SK-N-SH treated with all-trans-retinoic acid at 6 μM for 48 hours (cell line): ENCODE measurements around the gene NPAS3.
A peak's percentile ranks its signal among the peaks of the same experiment; 100 is the strongest.

Source experiments
- ATAC-seq: fragments of 200-7000 bp; cut with Tn5 transposase; 3 replicates; pipeline ENCODE4 v1.9.1; 2020; ENCODE audit warnings: mild to moderate bottlenecking, moderate library complexity
- ARNTL ChIP-seq: fragments of 450-650 bp; formaldehyde crosslinking; IDR thresholded peaks from 2 replicates; pipeline ENCODE4 v1.5.0; 2020; ENCODE audit warnings: low read depth, mild to moderate bottlenecking, moderate library complexity, borderline replicate concordance
- BACH2 ChIP-seq: fragments of 250-450 bp; sonication (Bioruptor Pico); IDR thresholded peaks from 2 replicates; pipeline ENCODE4 v1.9.0; 2021; ENCODE audit warnings: mild to moderate bottlenecking, borderline replicate concordance
- CREB5 ChIP-seq: fragments of 250-450 bp; sonication (Bioruptor Pico); IDR thresholded peaks from 2 replicates; pipeline ENCODE4 v1.5.1; 2020; ENCODE audit warnings: low read depth, mild to moderate bottlenecking, moderate library complexity
- CSDC2 ChIP-seq: fragments of 250-450 bp; sonication (Bioruptor Pico); IDR thresholded peaks from 2 replicates; pipeline ENCODE4 v1.5.0; 2020; ENCODE audit warnings: mild to moderate bottlenecking, moderate library complexity
- CSRNP3 ChIP-seq: fragments of 250-450 bp; sonication (Bioruptor Pico); IDR thresholded peaks from 2 replicates; pipeline ENCODE4 v1.5.1; 2021; ENCODE audit warnings: mild to moderate bottlenecking, moderate library complexity
- ESRRG ChIP-seq: fragments of 250-450 bp; sonication (Bioruptor Pico); IDR thresholded peaks from 2 replicates; pipeline ENCODE4 v1.6.1; 2021; ENCODE audit warnings: mild to moderate bottlenecking
- GLIS3 ChIP-seq: fragments of 250-450 bp; sonication (Bioruptor Pico); IDR thresholded peaks from 2 replicates; pipeline ENCODE4 v1.5.0; 2020; ENCODE audit warnings: mild to moderate bottlenecking, moderate library complexity
- ISL1 ChIP-seq: fragments of 250-450 bp; sonication (Bioruptor Pico); IDR thresholded peaks from 2 replicates; pipeline ENCODE4 v2.1.2; 2022; ENCODE audit warnings: mild to moderate bottlenecking, moderate library complexity
- OSR1 ChIP-seq: fragments of 250-450 bp; sonication (Bioruptor Pico); IDR thresholded peaks from 2 replicates; pipeline ENCODE4 v1.8.0; 2022; ENCODE audit warnings: moderate library complexity, mild to moderate bottlenecking, inconsistent platforms
- PPARA ChIP-seq: fragments of 250-450 bp; sonication (Bioruptor Pico); IDR thresholded peaks from 2 replicates; pipeline ENCODE4 v1.5.0; 2020; ENCODE audit warnings: mild to moderate bottlenecking, borderline replicate concordance
- RARB ChIP-seq: fragments of 250-450 bp; sonication (Bioruptor Pico); IDR thresholded peaks from 2 replicates; pipeline ENCODE4 v1.8.0; 2021; ENCODE audit warnings: mild to moderate bottlenecking, moderate library complexity
- SNAI2 ChIP-seq: fragments of 250-450 bp; sonication (Bioruptor Pico); IDR thresholded peaks from 2 replicates; pipeline ENCODE4 v1.5.0; 2020; ENCODE audit warnings: mild to moderate bottlenecking, moderate library complexity
- TCF4 ChIP-seq: fragments of 250-450 bp; sonication (Bioruptor Pico); IDR thresholded peaks from 2 replicates; pipeline ENCODE4 v1.8.0; 2021; ENCODE audit warnings: mild to moderate bottlenecking, moderate library complexity, borderline replicate concordance
- TOX ChIP-seq: fragments of 250-450 bp; sonication (Bioruptor Pico); IDR thresholded peaks from 2 replicates; pipeline ENCODE4 v1.8.0; 2021; ENCODE audit warnings: mild to moderate bottlenecking, moderate library complexity, borderline replicate concordance
- ZC3H10 ChIP-seq: fragments of 250-450 bp; sonication (Bioruptor Pico); IDR thresholded peaks from 2 replicates; pipeline ENCODE4 v1.5.1; 2021; ENCODE audit warnings: mild to moderate bottlenecking, moderate library complexity
- ZFP3 ChIP-seq: fragments of 250-450 bp; sonication (Bioruptor Pico); IDR thresholded peaks from 2 replicates; pipeline ENCODE4 v1.5.0; 2020; ENCODE audit warnings: mild to moderate bottlenecking, moderate library complexity
- ZFP30 ChIP-seq: fragments of 450-650 bp; formaldehyde crosslinking; IDR thresholded peaks from 2 replicates; pipeline ENCODE4 v1.5.0; 2022; ENCODE audit warnings: mild to moderate bottlenecking, moderate library complexity
- ZNF565 ChIP-seq: fragments of 450-650 bp; formaldehyde crosslinking; conservative IDR thresholded peaks from 2 replicates; pipeline ENCODE4 v1.5.0; 2020; ENCODE audit warnings: low read depth, mild to moderate bottlenecking, moderate library complexity
- ZNF70 ChIP-seq: fragments of 450-650 bp; formaldehyde crosslinking; IDR thresholded peaks from 2 replicates; pipeline ENCODE4 v1.5.0; 2020; ENCODE audit warnings: mild to moderate bottlenecking, moderate library complexity
- ZNF8 ChIP-seq: fragments of 450-650 bp; formaldehyde crosslinking; IDR thresholded peaks from 2 replicates; pipeline ENCODE4 v1.5.0; 2020; ENCODE audit warnings: mild to moderate bottlenecking, moderate library complexity
- TF ChIP-seq, protein P1 (sequence below): fragments of 250-450 bp; sonication (Bioruptor Pico); IDR thresholded peaks from 2 replicates; pipeline ENCODE4 v1.8.0; 2021; ENCODE audit warnings: low read depth, mild to moderate bottlenecking, moderate library complexity, borderline replicate concordance
- TF ChIP-seq, protein P2 (sequence below): fragments of 250-450 bp; sonication (Bioruptor Pico); IDR thresholded peaks from 2 replicates; pipeline ENCODE4 v1.5.0; 2020; ENCODE audit warnings: mild to moderate bottlenecking, moderate library complexity
- TF ChIP-seq, protein P3 (sequence below): fragments of 250-450 bp; sonication (Bioruptor Pico); IDR thresholded peaks from 2 replicates; pipeline ENCODE4 v1.8.0; 2020; ENCODE audit warnings: mild to moderate bottlenecking, moderate library complexity, borderline replicate concordance

Gene NPAS3

DNA sequence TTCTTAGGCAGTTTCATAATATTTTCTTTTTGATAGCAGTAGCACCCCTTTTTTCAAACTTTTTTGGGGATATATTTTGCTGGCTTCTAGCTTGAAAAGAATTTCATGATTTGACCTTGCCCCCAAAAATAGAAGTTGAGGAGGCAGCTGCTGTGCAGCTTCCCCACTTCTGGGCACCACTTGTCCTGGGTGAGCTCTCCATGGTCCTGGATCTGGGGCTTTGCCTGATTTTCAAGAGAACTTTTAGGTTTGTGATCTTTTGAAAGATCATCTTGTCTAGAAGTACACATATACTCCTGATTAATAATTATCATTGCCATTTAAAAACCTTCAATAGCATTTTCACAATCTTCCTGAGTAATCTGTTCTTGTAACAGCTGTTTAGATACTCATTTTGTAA lies 271.6 kb downstream of the NPAS3 start:
- no peak for ATAC-seq
- TF ChIP-seq CSRNP3 (CRISPR knock-in tag) (no peak), TOX (no peak), SNAI2 (CRISPR knock-in tag) (no peak), ISL1 (CRISPR knock-in tag) (no peak), ZNF565 (CRISPR knock-in tag) (no peak), OSR1 (CRISPR knock-in tag) (no peak), RARB (CRISPR knock-in tag) (no peak), GLIS3 (no peak), ESRRG (no peak), ZC3H10 (CRISPR knock-in tag) (no peak), ZFP30 (CRISPR knock-in tag) (no peak), ZNF70 (CRISPR knock-in tag) (no peak), ZNF8 (CRISPR knock-in tag) (no peak)
- TF ChIP-seq, protein P1, sequence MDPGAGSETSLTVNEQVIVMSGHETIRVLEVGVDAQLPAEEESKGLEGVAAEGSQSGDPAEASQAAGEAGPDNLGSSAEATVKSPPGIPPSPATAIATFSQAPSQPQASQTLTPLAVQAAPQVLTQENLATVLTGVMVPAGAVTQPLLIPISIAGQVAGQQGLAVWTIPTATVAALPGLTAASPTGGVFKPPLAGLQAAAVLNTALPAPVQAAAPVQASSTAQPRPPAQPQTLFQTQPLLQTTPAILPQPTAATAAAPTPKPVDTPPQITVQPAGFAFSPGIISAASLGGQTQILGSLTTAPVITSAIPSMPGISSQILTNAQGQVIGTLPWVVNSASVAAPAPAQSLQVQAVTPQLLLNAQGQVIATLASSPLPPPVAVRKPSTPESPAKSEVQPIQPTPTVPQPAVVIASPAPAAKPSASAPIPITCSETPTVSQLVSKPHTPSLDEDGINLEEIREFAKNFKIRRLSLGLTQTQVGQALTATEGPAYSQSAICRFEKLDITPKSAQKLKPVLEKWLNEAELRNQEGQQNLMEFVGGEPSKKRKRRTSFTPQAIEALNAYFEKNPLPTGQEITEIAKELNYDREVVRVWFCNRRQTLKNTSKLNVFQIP (CRISPR knock-in tag): no peak

- peak; percentile 44; the same call in 2 of the 3 replicates for ATAC-seq
- TF ChIP-seq CREB5 (CRISPR knock-in tag) (no peak), ARNTL (CRISPR knock-in tag) (no peak), TCF4 (no peak), PPARA (CRISPR knock-in tag) (no peak), ZFP30 (CRISPR knock-in tag) (no peak), CSRNP3 (CRISPR knock-in tag) (no peak), GLIS3 (no peak), ESRRG (no peak), CSDC2 (CRISPR knock-in tag) (no peak), BACH2 (CRISPR knock-in tag) (no peak), OSR1 (CRISPR knock-in tag) (no peak), ZNF565 (CRISPR knock-in tag) (no peak), ZFP3 (CRISPR knock-in tag) (no peak), TOX (no peak), ZC3H10 (CRISPR knock-in tag) (no peak), RARB (CRISPR knock-in tag) (no peak), SNAI2 (CRISPR knock-in tag) (no peak)
- TF ChIP-seq, protein P2, sequence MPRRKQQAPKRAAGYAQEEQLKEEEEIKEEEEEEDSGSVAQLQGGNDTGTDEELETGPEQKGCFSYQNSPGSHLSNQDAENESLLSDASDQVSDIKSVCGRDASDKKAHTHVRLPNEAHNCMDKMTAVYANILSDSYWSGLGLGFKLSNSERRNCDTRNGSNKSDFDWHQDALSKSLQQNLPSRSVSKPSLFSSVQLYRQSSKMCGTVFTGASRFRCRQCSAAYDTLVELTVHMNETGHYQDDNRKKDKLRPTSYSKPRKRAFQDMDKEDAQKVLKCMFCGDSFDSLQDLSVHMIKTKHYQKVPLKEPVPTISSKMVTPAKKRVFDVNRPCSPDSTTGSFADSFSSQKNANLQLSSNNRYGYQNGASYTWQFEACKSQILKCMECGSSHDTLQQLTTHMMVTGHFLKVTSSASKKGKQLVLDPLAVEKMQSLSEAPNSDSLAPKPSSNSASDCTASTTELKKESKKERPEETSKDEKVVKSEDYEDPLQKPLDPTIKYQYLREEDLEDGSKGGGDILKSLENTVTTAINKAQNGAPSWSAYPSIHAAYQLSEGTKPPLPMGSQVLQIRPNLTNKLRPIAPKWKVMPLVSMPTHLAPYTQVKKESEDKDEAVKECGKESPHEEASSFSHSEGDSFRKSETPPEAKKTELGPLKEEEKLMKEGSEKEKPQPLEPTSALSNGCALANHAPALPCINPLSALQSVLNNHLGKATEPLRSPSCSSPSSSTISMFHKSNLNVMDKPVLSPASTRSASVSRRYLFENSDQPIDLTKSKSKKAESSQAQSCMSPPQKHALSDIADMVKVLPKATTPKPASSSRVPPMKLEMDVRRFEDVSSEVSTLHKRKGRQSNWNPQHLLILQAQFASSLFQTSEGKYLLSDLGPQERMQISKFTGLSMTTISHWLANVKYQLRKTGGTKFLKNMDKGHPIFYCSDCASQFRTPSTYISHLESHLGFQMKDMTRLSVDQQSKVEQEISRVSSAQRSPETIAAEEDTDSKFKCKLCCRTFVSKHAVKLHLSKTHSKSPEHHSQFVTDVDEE (CRISPR knock-in tag): no peak
- TF ChIP-seq, protein P3, sequence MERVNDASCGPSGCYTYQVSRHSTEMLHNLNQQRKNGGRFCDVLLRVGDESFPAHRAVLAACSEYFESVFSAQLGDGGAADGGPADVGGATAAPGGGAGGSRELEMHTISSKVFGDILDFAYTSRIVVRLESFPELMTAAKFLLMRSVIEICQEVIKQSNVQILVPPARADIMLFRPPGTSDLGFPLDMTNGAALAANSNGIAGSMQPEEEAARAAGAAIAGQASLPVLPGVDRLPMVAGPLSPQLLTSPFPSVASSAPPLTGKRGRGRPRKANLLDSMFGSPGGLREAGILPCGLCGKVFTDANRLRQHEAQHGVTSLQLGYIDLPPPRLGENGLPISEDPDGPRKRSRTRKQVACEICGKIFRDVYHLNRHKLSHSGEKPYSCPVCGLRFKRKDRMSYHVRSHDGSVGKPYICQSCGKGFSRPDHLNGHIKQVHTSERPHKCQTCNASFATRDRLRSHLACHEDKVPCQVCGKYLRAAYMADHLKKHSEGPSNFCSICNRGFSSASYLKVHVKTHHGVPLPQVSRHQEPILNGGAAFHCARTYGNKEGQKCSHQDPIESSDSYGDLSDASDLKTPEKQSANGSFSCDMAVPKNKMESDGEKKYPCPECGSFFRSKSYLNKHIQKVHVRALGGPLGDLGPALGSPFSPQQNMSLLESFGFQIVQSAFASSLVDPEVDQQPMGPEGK (CRISPR knock-in tag): no peak
- TF ChIP-seq, protein P1 (CRISPR knock-in tag): no peak
Measured at GRCh38 chr14:33218026-33218425, 279.3 kb downstream of the NPAS3 start.
